Measurements from ENCODE around the gene ADGRE2.

ADGRE2 gene

DNA sequence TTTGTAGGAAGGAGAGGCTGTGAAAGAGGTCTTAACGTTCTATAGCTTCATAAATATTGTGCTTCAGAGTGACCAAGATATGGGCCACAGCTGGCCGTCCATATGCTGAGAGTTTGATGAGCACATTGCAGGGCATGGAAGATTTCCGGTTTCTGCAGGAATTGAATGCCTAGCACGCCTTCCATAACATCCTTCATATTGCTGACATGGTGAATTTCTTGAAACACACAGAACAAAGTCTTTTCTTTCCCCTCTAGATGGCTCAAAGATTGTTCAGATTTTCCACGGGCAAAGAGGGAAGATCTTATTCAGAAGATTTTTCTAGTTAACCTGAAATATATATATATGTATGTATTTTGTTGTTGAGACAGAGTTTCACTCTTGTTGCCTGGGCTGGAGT is 42.4 kb downstream of the ADGRE2 start:
- TF ChIP-seq, protein P1, sequence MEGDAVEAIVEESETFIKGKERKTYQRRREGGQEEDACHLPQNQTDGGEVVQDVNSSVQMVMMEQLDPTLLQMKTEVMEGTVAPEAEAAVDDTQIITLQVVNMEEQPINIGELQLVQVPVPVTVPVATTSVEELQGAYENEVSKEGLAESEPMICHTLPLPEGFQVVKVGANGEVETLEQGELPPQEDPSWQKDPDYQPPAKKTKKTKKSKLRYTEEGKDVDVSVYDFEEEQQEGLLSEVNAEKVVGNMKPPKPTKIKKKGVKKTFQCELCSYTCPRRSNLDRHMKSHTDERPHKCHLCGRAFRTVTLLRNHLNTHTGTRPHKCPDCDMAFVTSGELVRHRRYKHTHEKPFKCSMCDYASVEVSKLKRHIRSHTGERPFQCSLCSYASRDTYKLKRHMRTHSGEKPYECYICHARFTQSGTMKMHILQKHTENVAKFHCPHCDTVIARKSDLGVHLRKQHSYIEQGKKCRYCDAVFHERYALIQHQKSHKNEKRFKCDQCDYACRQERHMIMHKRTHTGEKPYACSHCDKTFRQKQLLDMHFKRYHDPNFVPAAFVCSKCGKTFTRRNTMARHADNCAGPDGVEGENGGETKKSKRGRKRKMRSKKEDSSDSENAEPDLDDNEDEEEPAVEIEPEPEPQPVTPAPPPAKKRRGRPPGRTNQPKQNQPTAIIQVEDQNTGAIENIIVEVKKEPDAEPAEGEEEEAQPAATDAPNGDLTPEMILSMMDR (IDR thresholded peaks at IDR 0.05; ENCODE audit: borderline replicate concordance, insufficient read depth, low read depth, low read length) = no peak
- no peak overlapping the region for H3K4me3 ChIP-seq (ENCODE audit: low read depth, low read length)

DNA sequence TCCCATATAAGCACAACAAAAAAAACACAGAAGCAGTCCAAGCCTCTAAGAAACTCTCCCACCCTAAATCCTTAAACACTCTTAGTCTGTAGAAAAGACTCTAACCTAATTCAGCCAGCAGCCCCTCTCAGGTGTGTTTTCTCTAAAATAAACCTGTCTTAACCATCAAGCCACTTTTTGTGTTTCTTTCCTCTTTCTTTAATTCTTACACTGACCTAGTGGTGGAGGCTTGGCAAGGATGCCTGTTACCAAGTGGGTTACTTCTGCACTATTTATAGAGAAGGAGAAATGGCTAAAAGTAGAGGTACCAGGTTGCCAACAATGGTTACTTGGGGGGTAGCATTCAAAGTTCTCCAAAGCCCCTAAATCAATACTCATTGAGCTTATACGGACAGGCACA is 44.8 kb downstream of the ADGRE2 start:
- TF ChIP-seq, protein P1 (IDR thresholded peaks at IDR 0.05; ENCODE audit: borderline replicate concordance, insufficient read depth, low read depth, low read length) = no peak
- no peak overlapping the region for H3K4me3 ChIP-seq (ENCODE audit: low read depth, low read length)

DNA sequence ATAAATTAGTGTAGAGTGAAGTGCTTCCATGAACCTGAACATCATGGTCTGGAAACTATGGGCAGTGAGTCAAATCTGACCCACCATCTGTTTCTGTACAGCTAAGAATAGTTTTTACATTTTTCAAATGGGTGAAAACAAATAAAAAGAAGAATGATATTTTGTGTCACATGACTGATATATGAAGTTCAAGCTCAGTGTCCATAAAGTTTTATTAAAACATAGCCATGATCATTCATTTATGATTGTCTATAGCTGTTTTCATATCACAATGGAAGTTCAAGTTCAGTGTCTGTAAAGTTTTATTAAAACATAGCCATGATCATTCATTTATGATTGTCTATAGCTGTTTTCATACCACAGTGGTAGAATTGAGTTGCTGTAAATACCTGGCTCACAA is 45.9 kb downstream of the ADGRE2 start:
- no peak overlapping the region for H3K4me3 ChIP-seq (ENCODE audit: low read depth, low read length)
- TF ChIP-seq, protein P1 (IDR thresholded peaks at IDR 0.05; ENCODE audit: borderline replicate concordance, insufficient read depth, low read depth, low read length) = no peak

DNA sequence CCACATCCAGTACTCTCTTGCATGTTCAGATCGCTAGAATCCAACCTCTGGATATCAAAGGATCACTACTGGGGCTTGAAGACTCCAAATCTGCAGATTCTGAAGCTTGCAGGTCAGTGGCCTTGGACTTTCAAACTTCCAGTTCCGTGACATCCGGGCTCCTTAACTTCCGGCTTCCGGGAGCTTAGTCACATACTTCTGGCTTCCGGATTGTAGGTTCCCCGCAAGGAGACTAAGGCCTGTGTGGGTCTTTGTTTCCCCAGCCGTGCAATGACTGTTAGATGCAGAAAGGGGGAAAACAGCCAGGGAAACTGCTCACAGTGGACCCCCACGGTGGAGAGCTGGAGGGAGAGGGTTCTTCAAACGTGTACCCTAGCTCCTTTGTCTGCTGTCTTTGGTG is 47.2 kb downstream of the ADGRE2 start:
- no peak overlapping the region for H3K4me3 ChIP-seq (ENCODE audit: low read depth, low read length)
- TF ChIP-seq, protein P1 (IDR thresholded peaks at IDR 0.05; ENCODE audit: borderline replicate concordance, insufficient read depth, low read depth, low read length) = no peak

DNA sequence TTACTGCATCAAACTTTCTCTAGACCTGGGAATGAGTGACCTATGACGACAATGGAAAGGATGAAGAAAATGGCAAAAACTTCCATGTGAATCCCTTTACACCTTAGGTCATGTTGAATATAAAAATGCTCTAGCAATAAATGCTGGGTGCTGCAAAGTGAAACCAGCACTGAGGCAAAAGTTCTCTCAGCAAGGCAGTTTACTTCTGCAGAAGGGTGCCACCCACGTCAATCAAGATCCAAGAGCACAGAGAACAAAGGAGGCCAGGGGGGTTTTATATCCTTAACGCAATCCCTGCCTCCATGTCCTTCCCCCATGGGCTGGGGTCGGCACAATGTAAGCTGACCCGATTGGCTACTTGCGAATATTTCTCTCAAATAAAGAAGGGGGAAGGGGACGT is 49.8 kb downstream of the ADGRE2 start:
- TF ChIP-seq, protein P1 (IDR thresholded peaks at IDR 0.05; ENCODE audit: borderline replicate concordance, insufficient read depth, low read depth, low read length) = no peak
- H3K4me3 ChIP-seq (ENCODE audit: low read depth, low read length) = no peak overlapping the region

DNA sequence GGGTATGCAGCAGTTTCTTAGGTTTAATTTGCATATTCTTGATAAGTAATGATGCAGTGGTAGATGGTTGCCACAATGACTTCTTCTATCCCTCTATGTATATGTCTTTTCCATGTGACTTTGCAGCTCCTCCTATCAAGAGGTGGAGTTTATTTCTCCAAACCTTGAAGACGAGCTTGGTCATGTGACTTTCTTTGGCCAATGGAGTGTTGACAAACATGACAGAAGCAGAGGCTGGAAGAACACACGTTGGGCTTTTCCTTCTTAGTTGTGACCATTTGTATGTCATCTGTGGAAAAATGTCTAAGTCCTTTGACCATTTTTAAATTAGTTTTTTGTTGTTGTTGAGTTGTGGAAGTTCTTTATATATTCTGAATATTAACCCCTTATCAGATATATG is 56.2 kb downstream of the ADGRE2 start:
- TF ChIP-seq, protein P1 (IDR thresholded peaks at IDR 0.05; ENCODE audit: borderline replicate concordance, insufficient read depth, low read depth, low read length) = no peak
- H3K4me3 ChIP-seq (ENCODE audit: low read depth, low read length) = no peak overlapping the region

DNA sequence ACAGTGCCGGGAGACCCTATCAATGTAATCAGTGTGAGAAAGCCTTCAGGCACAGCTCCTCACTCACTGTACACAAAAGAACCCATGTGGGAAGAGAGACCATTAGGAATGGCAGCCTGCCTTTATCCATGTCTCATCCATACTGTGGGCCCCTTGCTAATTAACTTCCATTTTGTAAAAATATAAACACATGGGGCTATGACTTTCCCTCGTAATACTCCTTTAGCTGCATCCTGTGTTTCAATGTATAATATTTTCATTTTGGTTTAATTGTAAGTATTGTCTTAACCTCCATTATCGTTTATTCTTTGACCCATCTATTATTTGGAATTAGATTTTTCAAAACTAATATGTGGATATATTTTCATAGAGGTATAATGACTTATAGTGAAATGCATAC is 59.2 kb downstream of the ADGRE2 start:
- TF ChIP-seq, protein P1 (IDR thresholded peaks at IDR 0.05; ENCODE audit: borderline replicate concordance, insufficient read depth, low read depth, low read length) = no peak
- no peak overlapping the region for H3K4me3 ChIP-seq (ENCODE audit: low read depth, low read length)
